ENCODE measurements around the gene PHF19.

Gene PHF19

DNA sequence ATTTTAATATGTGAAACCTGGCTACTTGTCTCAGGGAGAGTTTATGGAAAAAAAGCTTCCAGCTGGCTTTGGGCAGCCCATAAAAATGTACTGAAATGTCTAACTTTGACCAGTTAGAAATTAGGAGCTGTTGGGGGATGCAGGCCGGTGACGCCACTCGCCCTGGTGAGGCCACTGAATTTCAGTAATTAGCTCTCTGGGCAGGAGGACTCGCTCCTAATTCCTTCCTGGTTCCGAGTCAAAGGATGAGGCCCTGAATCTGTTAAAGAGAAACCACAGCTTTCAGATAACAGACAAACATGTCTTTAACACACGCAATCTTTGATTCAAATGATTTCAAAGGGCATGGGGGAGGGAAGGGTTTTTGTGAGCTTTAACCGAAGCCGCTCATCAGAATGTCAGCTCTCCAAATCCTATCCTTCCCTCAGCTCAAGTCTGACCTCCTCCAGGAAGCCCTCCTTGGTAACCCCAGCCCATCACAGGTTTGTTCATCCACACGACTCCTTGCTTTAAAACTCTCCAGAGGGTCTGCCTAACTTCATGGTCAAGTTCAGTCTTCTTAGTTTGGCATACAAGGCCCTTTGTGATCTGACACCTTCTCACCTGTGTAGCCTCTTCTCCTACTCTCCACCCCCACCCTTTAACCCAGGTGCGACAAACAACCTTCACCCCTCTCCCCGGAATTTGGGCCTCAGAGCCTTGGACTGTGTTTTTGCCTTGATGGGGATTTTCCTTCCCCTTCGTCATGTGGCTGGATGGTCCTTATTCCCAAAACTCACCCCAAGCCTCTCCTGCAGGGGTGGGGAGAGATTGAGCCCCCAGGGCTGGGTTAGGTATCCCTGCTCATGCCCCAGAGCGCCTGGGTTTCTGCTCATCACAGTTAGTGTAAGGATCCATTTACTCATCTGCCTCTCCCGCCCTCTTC lies 13.6 kb upstream of the PHF19 start:
- TF ChIP-seq, protein P1, sequence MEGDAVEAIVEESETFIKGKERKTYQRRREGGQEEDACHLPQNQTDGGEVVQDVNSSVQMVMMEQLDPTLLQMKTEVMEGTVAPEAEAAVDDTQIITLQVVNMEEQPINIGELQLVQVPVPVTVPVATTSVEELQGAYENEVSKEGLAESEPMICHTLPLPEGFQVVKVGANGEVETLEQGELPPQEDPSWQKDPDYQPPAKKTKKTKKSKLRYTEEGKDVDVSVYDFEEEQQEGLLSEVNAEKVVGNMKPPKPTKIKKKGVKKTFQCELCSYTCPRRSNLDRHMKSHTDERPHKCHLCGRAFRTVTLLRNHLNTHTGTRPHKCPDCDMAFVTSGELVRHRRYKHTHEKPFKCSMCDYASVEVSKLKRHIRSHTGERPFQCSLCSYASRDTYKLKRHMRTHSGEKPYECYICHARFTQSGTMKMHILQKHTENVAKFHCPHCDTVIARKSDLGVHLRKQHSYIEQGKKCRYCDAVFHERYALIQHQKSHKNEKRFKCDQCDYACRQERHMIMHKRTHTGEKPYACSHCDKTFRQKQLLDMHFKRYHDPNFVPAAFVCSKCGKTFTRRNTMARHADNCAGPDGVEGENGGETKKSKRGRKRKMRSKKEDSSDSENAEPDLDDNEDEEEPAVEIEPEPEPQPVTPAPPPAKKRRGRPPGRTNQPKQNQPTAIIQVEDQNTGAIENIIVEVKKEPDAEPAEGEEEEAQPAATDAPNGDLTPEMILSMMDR (IDR thresholded peaks at IDR 0.05): no peak
- Histone ChIP-seq H3K4me3 (no peak overlapping the region), H3K27ac (peak overlapping the region in 1 of 2 donors; percentile 59)
- DNase-seq (ENCODE audit: low spot score): no peak

DNA sequence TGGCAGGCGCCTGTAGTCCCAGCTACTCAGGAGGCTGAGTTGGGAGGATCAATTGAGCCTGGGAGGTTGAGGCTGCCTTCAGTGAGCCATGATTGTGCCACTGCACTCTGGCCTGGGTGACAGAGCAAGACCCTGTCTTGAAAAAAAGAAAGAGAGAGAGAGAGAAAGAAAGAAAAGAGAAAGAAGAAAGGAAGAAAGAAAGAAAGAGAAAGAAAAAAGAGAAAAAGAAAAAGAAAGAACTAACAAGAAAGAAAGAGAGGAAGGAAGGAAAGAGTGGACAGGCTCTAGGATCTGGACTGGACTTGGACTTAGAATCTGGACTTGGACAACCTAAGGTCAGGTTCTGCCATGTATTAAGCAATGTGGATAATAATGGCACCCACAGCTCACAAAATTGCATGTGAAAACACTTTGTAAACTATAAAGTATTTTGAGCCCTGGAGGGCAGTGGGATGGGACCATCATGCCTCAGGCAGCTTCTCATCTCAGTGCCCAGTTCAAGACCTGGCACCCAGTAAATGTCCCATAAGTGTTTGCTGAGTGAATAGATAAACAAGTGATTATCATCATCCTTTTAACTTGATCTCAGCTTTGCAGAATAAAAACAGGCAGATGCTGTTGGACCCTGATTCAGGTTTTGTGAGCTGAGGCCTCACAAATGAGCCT lies 12.8 kb upstream of the PHF19 start:
- no peak overlapping the region for H3K4me3 ChIP-seq
- peak overlapping the region in 1 of 2 donors; percentile 59 for H3K27ac ChIP-seq
- no peak for DNase-seq (ENCODE audit: low spot score)
- TF ChIP-seq, protein P1 (IDR thresholded peaks at IDR 0.05): no peak

DNA sequence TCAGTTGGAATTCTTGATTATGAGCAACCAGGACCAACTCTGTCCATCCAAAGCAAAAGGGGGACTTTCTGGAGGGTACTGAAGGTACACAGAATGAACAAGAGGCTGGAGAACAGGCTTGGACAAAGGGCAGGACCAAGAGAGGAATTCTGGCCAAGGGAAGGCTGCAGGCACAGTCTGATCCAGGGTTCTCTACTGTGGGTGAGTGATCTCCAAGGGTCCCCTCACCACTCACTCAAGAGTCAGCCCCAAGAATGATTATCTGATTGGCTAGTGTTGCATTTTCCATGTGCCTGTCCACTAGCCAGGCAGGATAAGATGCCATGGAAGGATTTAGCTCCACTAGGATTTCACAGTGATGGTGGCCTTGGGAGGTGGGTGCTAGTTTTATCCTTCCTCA lies 11.6 kb upstream of the PHF19 start:
- no peak overlapping the region for H3K4me3 ChIP-seq
- DNase-seq (ENCODE audit: low spot score): no peak
- H3K27ac ChIP-seq: no peak overlapping the region
- TF ChIP-seq, protein P1 (IDR thresholded peaks at IDR 0.05): no peak

DNA sequence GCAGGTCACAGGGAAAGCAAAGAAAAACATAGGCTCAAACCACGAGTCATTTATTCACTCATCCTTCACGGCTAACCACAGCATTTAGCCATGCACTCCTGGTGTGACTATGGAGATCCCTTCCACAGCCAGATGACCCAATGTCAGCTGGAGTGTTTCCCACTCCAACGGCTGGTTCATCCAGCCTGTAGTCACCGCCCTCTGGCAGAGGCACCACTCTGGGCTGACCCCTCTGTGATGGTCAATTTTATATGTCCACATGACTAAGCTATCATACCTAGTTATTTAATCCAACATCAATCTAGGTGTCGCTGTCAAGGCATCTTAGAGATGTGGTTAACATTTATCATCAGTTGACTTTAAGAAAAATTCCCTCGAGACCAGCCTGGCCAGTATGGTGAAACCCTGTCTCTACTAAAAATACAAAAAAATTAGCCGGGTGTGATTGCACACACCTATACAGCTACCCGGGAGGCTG lies 9.5 kb upstream of the PHF19 start:
- Histone ChIP-seq H3K27ac (peak overlapping the region in 1 of 2 donors; percentile 65), H3K4me3 (no peak overlapping the region)
- TF ChIP-seq, protein P1 (IDR thresholded peaks at IDR 0.05): no peak
- DNase-seq (ENCODE audit: low spot score): no peak

DNA sequence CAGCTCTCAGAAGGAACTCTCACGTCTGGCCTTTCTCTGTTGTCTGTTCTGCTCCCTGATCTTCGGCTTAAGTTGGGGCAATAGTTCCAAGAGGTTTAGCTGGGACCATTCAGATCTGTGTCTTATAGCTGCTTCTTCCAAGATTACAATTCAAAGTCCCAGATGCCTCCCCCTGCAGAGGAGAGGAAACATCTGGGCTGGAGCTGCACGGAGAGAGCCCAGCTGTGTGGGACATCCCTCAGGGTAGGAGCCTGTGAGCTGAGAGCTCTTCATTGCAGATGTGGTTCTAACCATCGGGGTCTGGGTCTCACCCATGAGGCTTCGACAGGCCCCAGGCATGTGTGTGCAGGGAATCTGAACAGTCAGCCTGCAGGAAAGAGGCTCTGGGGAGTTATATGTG lies 9.0 kb upstream of the PHF19 start:
- Histone ChIP-seq H3K4me3 (no peak overlapping the region), H3K27ac (peak overlapping the region in 1 of 2 donors; percentile 65)
- DNase-seq (ENCODE audit: low spot score): no peak
- TF ChIP-seq, protein P1 (IDR thresholded peaks at IDR 0.05): no peak

DNA sequence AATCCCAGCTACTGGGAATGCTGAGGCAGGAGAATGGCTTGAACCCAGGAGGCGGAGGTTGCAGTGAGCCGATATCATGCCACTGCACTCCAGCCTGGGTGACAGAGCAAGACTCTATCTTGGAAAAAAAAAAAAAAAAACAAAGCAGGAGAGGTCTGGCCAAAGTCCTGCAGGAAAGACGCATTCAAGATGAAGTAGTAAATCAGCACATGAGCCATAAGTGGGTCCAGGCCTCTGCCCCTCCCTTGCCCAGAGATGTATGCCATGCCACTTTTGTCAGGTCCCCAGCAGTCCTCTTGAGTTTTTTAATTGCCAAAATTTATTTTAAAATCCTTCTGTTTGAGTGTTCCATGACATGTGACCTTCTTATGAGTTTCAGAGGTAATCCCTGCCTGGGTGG lies 8.5 kb upstream of the PHF19 start:
- no peak for DNase-seq (ENCODE audit: low spot score)
- TF ChIP-seq, protein P1 (IDR thresholded peaks at IDR 0.05): no peak
- Histone ChIP-seq H3K4me3 (no peak overlapping the region), H3K27ac (peak overlapping the region in 1 of 2 donors; percentile 65)

Measured in coronary artery (tissue), 2 donors.